ENCODE data around the gene PISD. TPM values are rescaled to one million over a fixed set of nuclear protein-coding genes. Genes with fewer than 3 reads are reported as not detected.
"Not testable (repeated sequence)": the region's sequence is repeated elsewhere in the genome, so short reads cannot be mapped to it uniquely, and the experiment has no call there.

The PISD gene
- total RNA-seq, 2 donors from 2014 or later, result 39.1 to 43.4 TPM

- Histone ChIP-seq H3K4me3 (ENCODE audit: low read length) (no peak overlapping the region), H3K9me3 (ENCODE audit: control insufficient read depth, low read length) (no peaks in the 10 kb centered on the region), H3K36me3 (ENCODE audit: control insufficient read depth, insufficient read depth, low read length) (peaks cover 81% of the 10 kb centered on the region), H3K27ac (ENCODE audit: low read depth, low read length) (no peak overlapping the region), H3K9ac (ENCODE audit: extremely low read depth, low read length, poor library complexity, severe bottlenecking) (no peak overlapping the region), H3K27me3 (ENCODE audit: control insufficient read depth, insufficient read depth, low read length, poor library complexity, severe bottlenecking) (no peaks in the 10 kb centered on the region), H3K4me1 (ENCODE audit: control insufficient read depth, insufficient read depth, low read length) (no peaks in the 10 kb centered on the region)
- Mint-ChIP-seq H3K27me3 (ENCODE audit: insufficient read depth) (no peaks in the 10 kb centered on the region), H3K4me1 (no peaks in the 10 kb centered on the region), H3K27ac (no peak overlapping the region), H3K36me3 (ENCODE audit: low read depth) (peaks cover 84% of the 10 kb centered on the region), H3K4me3 (no peak overlapping the region), H3K9me3 (no peaks in the 10 kb centered on the region)
- no peak for TF ChIP-seq CTCF (conservative IDR thresholded peaks at IDR 0.05)
- 92 to 100% methylated on average over 2 to 4 of the region's 4 CpGs for WGBS, 2 experiments (ENCODE audit: insufficient coverage in 1 of 2, insufficient read length in 1 of 2)
- DNase-seq, result no peak
These were observed 33.4 kb upstream of the PISD start for GRCh38 chr22:31695423-31695822.

- H3K36me3 Mint-ChIP-seq (ENCODE audit: low read depth), result peaks cover 81% of the 10 kb centered on the region
- DNase-seq; H3K9me3 Mint-ChIP-seq; H3K4me1 Mint-ChIP-seq; H3K27ac Mint-ChIP-seq; H3K4me3 Mint-ChIP-seq; H3K4me3 ChIP-seq (ENCODE audit: low read length); H3K27ac ChIP-seq (ENCODE audit: low read depth, low read length); H3K27me3 Mint-ChIP-seq (ENCODE audit: insufficient read depth); H3K4me1 ChIP-seq (ENCODE audit: control insufficient read depth, insufficient read depth, low read length); H3K9ac ChIP-seq (ENCODE audit: extremely low read depth, low read length, poor library complexity, severe bottlenecking); H3K9me3 ChIP-seq (ENCODE audit: control insufficient read depth, low read length); H3K27me3 ChIP-seq (ENCODE audit: control insufficient read depth, insufficient read depth, low read length, poor library complexity, severe bottlenecking): not testable (repeated sequence)
- H3K36me3 ChIP-seq (ENCODE audit: control insufficient read depth, insufficient read depth, low read length), result peaks cover 72% of the 10 kb centered on the region
- WGBS, 2 experiments (ENCODE audit: insufficient coverage in 1 of 2, insufficient read length in 1 of 2), result 94% methylated on average over 10 to 11 of the region's 11 CpGs
These were observed 32.0 kb upstream of the PISD start for GRCh38 chr22:31694046-31694445.

- H3K9me3 Mint-ChIP-seq, result no peaks in the 10 kb centered on the region
- peaks cover 83% of the 10 kb centered on the region for H3K36me3 Mint-ChIP-seq (ENCODE audit: low read depth)
- Histone ChIP-seq H3K9me3 (ENCODE audit: control insufficient read depth, low read length) (no peaks in the 10 kb centered on the region), H3K36me3 (ENCODE audit: control insufficient read depth, insufficient read depth, low read length) (peaks cover 72% of the 10 kb centered on the region), H3K4me3 (ENCODE audit: low read length) (no peak overlapping the region), H3K27ac (ENCODE audit: low read depth, low read length) (no peak overlapping the region), H3K27me3 (ENCODE audit: control insufficient read depth, insufficient read depth, low read length, poor library complexity, severe bottlenecking) (no peaks in the 10 kb centered on the region), H3K4me1 (ENCODE audit: control insufficient read depth, insufficient read depth, low read length) (no peaks in the 10 kb centered on the region), H3K9ac (ENCODE audit: extremely low read depth, low read length, poor library complexity, severe bottlenecking) (no peak overlapping the region)
- H3K27ac Mint-ChIP-seq, result no peak overlapping the region
- H3K4me3 Mint-ChIP-seq, result no peak overlapping the region
- no peak for DNase-seq
- TF ChIP-seq CTCF (conservative IDR thresholded peaks at IDR 0.05), result peak; percentile 28
- WGBS, 2 experiments (ENCODE audit: insufficient coverage in 1 of 2, insufficient read length in 1 of 2), result 95% methylated on average over 1 of the region's 1 CpG; no CpG with 5 or more reads in 1 of the 2 experiments
- no peaks in the 10 kb centered on the region for H3K4me1 Mint-ChIP-seq
- H3K27me3 Mint-ChIP-seq (ENCODE audit: insufficient read depth), result no peaks in the 10 kb centered on the region
These were observed 30.3 kb upstream of the PISD start for GRCh38 chr22:31692186-31692886.
